RKO (cell line): ENCODE data around the gene EFTUD2.

Source experiments
- DNase-seq: peaks from one replicate; pipeline ENCODE4 v3.0.0-alpha.2; 2016; ENCODE audit warnings: low spot score

Gene EFTUD2

DNA sequence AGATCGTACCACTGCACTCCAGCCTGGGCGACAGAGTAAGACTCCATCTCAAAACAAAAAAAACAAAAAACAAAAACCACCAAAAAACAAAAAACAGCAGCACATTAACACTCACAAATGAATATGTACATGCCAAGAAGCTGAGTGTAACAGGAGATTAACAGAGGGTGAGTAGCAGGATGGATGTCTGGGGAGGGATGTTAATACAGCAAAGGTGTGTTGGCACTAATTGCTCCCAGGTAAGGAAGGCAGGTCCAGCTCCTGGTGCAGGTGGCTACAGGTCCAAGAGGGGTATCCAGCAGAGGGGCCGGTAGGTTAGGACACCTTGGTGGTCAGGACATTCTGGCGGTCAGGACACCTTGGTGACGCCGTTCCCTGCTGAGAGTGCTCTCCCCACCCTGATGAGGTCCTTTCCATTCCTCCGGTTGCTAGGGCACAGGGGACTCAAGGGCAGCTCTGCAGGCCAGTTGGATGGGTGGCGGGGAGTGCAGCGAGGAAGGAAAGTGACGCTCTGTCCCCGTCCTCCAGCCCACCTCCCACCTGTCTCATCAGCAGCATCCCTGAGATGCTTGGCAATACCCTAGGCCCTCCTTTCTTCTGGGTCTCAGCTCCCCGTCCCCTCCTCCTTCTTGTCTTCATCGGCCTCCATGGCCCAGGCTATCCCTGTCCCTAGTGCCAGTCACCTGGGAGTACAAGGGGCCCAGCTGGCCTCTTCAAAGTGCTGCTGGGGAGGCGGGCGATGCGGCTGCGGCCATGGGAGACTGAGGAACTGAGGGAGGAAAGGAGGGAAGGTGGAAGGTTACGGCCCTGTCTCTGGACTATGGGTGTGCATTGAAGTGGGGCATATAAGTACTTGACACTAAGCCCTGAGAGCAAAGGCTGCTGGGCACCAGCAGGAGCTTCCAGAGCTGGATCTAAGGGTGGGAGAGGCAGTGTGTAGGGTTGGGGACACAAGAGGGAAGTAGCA lies 26.8 kb upstream of the EFTUD2 start:
- DNase-seq = no peak

DNA sequence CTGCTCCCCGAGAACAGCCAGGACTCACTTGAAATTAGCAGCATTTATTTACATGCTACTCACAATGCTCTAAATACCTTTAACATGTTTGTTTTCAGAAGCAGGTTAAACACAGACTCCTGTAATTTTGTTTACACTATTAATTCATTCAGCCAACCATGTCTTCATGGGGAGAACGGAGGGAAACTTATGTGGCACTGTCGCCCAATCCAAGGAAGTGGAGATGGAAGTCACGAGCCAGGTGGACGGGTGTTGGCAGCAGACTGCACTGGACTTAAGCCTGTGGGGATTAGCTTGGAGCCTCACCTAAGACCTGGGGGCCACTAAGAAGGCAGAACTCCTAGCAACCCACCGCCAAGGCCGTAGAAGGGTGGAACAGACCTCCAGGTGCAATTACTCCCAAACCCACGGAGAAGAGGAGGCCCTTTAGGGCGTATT lies 24.9 kb upstream of the EFTUD2 start:
- no peak for DNase-seq

DNA sequence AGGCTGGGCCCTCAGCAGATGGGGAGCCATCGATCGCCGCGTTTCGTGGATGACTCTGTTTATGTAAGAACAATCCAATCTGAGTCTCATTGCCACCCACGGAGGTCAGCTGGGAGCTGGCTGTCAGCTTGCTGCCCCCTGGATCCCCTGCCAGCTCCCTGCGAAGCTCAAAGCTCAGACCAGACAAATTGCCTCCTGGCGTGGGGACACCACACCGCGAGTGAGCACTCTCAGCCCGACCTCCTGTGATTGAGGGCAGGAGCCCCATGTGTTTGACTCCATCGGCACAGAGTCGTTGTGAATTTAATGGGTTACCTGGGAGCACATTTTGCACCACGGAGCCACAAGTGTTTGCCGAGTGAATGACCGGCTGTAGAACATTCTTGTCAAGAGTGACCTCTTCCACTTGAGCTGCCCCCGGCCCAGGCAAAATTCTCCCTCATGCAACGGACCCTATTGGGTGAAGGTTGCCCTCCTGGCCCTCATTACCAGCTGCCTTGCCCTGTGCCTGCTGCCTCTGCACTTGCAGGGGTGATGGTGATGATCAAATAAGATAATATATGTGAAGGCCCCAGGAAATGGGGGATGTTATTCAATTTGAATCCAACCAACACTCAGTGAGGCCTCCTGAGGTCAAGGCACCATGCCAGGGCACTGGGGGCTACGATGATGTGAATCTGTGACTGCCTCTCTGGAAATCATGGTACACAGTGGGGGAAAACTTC lies 23.7 kb upstream of the EFTUD2 start:
- no peak for DNase-seq

DNA sequence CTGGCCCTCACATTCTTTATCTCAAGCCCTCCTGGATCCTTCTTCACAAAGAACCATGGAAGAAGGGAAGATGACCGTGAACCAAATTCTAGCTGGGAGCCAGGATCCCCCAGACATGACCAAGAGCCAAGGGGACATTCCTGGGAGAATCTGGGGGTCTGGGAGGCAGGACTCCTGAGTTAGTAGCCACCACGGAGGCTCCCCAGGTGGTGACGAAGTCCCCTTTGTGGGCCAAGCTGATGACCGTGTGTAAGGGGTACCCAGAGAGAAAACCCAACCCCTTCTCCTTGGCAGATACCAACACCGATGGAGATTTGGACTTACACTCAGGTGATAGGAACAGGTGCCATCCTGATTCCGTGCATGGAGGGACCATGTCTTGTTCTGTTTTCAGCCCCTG lies 22.9 kb upstream of the EFTUD2 start:
- no peak for DNase-seq

DNA sequence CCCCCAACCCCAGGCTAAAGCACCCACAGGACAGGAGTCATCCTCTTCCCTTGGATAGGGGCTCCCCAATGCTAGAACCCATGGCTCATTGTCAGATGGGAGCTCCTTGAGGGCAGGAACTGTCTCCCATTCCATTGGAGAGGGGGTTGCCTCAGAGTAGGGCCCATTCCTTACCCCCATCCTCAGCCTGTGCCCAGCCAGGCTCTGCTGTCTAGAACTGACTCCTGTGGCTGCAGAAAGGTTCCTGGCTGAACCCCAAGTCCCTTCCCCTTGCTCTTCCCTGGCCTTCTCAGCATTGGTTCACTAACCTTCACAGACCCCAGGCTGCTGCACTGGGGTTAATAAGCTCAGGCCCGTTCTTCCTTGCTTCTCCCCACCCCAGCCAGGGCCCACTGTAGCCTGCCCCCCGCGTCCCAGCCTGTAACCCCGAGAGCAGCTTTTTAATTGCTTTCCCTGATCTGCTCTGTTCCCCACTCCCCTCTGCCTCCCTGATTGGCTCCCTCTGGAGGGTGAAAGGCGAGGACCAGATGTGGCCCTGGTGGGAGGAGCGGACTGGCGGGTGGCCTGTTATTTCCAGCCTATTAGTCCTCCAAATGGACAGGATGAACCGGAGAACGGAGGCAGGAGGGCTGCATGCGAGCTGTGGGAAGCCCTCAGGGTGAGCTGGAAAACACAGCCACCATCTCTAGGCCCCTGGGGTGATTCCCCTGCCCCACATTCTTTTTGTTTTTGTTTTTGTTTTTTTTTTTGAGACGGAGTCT lies 22.1 kb upstream of the EFTUD2 start:
- DNase-seq = no peak

DNA sequence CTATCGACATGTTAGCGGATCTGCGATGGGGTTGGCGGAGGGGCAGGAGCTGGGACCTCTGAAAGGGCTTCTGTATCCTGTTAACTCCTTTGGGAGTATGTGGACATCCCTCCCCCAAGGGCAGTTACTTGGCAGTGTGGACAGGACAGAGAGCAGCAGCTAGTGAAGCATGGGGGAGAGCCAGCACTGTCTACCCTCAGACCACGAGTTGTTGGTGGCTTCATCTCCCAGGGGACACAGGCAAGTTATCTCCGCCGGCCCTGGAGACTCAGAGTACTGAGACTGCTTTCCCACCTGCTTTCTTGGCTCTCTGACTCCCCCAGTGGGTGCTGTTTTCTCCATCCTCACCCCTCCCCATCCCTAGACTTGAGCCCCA lies 21.3 kb upstream of the EFTUD2 start:
- no peak for DNase-seq

DNA sequence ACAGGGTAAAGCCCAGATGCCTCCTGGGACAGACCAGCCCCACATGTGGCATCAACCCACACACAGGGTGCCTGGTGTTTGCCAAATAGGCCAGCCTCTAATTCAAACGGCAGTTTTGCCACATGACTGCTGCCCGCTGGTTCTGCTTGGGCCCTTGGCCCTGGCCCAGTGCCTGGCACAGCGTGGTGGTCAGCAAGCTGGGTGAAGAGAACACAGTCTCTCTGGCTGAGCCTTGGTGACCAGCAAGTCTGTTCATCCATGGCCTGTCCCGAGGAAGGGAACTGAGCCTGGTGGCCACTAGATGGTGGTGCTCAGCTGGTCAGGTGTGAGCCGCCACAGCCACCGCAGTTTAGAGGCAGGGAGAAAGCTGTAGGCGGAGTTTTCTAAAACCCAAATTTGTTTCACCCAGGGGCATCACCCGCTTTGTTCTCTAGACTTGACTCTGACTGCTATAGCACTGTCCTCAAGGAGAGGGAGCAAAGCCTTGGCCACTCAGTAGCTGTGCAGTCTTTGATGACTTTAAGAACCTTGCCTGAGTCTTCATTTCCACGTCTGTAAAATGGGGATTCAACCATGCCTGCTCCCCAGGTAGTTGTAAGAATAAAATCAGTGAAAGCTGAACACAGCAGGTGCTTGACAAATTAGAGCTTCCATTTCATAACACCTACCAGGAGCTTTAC lies 20.8 kb upstream of the EFTUD2 start:
- peak; percentile 85 for DNase-seq

DNA sequence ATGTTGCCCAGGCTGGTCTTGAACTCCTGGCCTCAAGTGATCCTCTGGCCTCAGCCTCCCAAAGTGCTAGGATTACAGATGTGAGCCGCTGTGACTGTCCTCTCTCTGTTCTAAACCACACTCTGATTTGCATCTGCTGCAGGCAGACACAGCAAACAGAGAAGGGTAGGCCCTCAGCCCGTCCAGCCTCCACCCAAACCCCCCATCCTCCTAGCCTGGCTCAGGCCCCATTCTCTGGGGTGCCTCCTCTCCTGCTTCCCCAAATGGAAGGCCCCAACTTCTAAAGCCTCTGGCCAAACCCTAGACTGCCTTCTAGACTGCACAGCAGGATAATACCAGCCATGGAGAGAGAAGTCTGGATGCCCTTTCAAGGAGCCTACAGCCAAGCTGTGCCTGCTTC lies 20.2 kb upstream of the EFTUD2 start:
- DNase-seq = no peak

DNA sequence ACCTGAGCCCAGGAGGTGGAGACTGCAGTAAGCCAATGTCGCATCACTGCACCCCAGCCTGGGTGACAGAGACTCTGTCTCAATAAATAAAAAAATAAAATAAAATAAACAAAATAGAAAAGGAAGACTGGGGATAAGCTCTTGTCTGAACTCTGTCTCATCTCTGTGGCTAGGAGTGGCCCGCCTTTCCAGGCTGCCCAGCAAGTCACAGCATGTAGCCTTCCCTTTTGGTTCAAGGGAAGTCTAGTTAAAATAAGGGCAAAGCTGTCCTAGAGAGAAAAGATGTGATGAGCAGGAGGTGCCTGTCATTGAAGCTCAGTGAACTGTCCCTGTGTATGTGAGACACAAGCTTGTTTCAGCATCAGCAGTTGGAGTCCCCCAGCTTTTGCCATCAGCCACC lies 18.8 kb upstream of the EFTUD2 start:
- DNase-seq = no peak

DNA sequence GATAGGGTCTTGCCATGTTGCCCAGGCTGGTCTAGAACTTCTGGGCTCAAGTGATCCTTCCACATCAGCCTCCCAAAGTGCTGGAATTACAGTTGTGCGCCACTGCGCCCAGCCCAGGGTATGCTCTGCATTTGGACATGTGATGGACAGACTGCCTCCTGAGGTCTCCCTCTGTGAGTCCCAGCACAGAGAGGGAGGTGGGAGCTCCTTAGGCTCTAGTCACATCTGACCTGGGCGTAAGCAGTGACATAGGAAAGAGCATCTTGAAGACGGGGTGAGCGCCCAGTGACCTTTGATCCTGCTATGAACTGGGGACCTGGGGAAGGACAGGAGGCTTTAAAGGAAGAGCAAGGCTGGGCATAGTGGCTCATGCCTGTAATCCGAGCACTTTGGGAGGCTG lies 18.2 kb upstream of the EFTUD2 start:
- DNase-seq = no peak

DNA sequence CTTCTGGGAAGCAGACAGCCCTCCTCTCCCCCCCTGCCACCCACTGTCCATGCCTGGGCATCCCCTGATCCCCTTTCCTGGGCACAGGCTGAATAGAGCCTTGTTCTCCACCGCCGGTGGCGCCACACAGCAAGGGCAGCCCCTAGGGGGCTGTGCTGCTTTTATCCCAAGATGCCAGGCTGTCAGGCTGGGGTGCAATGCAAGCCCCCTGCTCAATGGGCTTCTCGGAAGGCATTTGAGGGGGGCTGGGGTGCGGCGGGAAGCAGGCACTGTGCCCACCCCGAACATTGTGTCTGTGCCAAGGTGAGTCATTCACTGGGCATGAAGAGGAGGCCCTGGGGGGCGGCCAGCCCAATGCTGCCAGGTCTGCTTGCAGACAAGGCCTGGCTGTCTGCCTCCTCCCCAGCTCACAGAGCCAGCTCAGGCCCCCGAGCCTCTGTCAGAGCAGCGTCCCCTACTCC lies 17.6 kb upstream of the EFTUD2 start:
- DNase-seq = no peak

DNA sequence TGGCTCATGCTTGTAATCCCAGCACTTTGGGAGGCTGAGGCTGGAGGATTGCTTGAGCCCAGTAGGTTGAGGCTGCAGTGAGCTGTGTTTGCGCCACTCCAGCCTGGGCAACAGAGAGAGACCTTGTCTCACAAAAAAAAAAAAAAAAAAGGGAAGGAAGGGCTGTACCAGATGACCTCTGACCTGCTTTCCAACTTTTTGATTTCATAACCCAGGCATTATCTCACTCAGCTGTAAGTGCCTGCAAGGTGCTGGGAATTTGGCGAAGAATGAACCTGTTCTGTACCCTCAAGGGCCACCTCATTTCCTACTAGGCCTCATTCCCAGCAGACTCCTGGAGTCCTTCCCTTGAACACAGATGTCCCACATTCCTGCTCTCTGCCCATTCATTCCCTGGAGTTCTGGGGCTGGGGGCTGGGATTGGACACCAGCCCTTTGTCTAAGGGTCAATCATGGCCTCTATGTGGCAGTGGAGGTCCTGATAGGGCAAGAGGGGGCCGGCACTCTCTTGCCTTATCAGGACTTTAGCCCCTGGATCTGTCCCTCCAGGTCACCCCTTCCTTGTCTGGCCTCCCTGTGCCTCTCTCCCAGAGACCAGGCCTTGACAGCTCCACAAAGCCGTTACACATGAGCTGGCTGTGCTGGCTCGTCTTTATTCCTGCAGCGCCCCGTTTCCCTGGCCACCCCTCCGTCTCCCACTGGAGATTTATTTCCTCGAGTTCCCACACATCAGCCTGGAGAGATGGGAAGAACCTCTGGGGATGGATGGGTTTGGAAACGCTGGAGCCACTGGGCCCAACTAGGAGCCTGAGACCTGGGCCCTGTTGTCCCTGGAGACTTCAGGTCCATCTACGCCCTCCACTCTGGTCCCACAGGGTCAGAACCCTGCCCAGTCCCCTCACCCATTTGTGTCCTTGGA lies 16.9 kb upstream of the EFTUD2 start:
- no peak for DNase-seq

DNA sequence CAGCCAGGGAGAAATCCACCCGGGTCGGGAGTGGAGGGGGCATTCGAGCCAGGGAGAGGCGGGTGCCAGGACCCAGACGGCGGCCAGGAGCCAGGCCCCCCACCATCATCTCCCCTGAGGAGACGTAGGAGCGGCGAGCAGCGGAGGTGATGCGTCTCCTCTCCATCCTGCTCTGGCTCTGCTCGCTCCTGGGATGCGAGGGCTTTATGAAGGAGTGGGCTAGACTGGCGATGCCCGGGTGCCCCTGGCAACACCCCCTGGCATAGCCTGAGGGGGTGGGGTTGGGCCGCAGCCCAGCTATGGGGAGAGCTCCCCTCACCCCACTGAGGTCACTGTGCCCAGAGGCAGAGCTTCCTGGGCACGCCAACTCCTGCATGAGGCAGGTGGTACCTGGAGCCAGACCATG lies 16.1 kb upstream of the EFTUD2 start, which contains the start of gene GFAP:
TSS of gene GFAP (minus strand) at position 180 of the 406 bp plus-strand sequence. CDS start at position 166, 14 bp downstream.
- DNase-seq = no peak

DNA sequence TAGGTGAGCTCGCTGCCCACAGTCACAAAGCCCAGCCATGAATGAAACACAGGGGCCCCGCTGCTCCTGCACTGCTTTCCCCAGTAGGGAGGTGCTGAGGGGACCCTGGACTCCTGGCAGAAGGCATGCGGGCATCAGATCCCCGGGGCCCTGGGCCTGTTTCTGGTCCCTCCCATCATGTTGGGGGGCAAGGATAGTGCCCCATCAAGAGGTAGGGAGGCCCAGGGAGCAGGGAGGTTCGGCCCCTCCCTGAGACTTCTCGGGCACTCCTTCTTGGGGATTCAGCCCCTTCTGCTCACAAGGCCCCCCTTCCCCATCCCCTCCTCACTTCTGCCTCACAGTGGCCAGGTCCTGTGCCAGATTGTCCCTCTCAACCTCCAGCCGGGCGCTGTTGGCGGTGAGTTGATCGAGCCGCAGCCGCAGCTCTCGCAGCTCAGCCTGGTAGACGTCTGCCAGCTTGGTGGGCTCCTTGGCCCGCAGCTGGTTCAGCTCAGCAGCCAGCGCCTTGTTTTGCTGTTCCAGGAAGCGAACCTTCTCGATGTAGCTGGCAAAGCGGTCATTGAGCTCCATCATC lies 15.5 kb upstream of the EFTUD2 start:
- no peak for DNase-seq

DNA sequence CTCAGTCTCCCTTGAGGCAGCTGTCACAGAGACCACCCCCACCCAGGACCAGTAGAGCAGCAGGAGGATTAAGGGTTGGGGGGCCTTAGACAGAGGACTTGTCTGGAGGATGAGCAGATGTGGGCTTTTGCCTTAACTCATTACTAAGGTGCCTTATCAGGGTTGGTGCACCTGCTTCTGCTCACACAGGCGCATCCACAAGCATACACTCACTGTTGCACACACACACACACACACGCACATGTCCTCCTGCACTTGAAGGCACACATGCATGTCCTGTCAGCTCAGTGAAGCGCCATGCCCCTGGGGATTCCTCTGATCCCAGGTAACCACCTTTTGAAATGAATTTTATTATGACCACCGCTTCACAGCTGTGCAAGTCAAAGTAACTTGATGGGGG lies 14.9 kb upstream of the EFTUD2 start:
- DNase-seq = no peak

DNA sequence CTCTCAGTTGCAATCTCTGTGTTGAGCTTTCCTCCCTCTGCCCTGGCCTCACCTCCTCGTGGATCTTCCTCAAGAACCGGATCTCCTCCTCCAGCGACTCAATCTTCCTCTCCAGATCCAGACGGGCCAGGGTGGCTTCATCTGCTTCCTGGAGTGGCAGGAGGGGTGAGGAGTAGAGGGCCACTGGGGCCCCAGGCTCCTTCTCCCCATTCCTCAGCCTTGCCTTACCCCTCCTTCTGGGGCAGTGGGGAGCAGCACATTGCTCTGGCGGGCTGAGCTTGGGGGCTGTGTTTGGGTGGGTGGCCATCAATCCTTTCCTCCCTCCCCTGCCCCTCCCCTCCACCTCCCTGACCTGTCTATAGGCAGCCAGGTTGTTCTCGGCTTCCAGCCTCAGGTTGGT lies 14.4 kb upstream of the EFTUD2 start:
- no peak for DNase-seq

DNA sequence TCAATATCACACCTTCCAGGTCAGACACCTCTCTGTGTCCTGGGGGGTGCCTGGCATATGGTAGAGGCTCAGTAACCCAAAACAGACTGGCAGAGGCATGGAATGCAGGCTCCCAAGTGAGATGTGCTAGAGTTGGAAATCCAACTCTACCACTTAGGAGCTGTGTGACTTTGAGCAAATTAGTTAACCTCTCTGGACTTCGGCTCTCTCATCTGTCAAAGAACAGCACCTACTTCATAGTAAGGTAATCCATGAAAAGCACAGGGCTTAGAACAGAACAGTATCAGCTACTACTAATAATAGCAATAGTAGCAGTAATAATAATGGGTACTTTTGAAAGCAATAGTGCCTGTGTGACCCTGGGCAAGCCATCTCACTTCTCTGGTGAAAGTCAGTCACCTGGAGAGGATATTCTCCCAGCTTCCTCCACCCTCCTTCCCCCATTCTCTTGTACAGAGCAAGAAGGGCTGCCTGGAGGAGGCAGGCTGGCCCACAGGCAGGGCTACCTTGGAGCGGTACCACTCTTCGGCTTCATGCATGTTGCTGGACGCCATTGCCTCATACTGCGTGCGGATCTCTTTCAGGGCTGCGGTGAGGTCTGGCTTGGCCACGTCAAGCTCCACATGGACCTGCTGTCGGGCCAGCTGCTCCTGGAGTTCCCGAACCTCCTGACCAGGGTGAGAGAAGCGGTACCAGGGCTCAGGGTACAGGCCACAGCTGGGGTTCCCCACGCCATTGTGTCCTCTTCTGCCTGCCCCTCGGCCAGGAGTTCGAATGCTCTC lies 13.7 kb upstream of the EFTUD2 start:
- DNase-seq = no peak

DNA sequence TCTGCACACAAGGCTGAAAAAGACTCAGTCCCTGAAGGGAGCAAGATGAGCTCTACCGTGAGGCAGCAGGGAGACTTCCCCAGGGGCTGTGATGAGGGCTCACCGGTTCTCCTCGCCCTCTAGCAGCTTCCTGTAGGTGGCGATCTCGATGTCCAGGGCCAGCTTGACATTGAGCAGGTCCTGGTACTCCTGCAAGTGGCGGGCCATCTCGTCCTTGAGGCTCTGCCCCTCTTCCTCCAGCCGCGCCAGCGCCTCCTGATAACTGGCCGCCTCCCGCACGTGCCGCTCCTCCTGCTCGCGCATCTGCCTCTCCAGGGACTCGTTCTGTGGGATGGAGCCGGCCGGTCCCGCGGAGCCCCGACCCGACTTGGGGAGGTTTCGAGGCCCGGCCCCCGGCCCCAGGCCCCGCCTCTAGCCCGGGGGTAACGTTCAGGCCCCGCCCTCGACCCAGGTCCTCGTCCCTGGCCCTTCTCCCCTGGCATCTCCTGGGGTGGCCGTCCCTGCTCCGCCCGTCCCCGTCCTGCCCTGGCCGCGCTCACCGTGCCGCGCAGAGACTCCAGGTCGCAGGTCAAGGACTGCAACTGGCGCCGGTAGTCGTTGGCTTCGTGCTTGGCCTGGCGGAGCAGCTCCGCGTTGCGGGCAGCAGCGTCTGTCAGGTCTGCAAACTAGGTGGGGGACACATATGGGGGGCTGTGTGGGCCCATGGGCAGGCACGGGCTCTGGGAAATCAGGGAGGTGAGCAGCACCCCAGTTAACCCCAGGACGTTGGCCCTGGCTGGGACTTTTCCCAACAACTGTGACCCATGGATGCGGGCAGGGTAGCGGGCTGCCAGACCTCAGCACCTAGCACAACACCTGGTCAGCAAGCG lies 12.1 kb upstream of the EFTUD2 start:
- no peak for DNase-seq
